ENCODE data around the gene SPNS2. TPM values are rescaled to one million over a fixed set of nuclear protein-coding genes. Genes with fewer than 3 reads are reported as not detected.
A peak's percentile ranks its signal among the peaks of the same experiment; 100 is the strongest.

SPNS2 gene
- polyA plus RNA-seq, 1 of the 3 experiments (the other 2 are of a cell fraction), result 0.08 TPM

GRCh38 chr17:4497101-4497824, 1.4 kb upstream of the SPNS2 start:
- Histone ChIP-seq H3K9me3 (no peaks in the 10 kb centered on the region), H3K9ac (no peak overlapping the region), H3K4me3 (ENCODE audit: low read depth in 2 of 2, low read length in 1 of 2) (no peak overlapping the region), H3F3A (replicated peaks; ENCODE audit: insufficient read depth) (peaks cover 5% of the 10 kb centered on the region), H3K4me2 (peak overlapping the region; percentile 60; the same call in 1 of the 2 replicates), H3K4me1 (ENCODE audit: control insufficient read depth in 1 of 2, insufficient read depth in 2 of 2, low read depth in 1 of 2, low read length in 1 of 2) (peaks cover 0 to 3% of the 10 kb centered on the region in 2 experiments; a peak in 1 of 4 replicates), H3K27me3 (ENCODE audit: insufficient read depth) (peaks cover 35% of the 10 kb centered on the region), H4K20me1 (ENCODE audit: insufficient read depth) (0 out of 2 replicates have a peak, but pooled peaks cover 7% of the 10 kb centered on the region), H3K36me3 (replicated peaks in 1 of 2; ENCODE audit: control insufficient read depth in 1 of 2, insufficient read depth in 2 of 2, low read length in 1 of 2) (no peaks in the 10 kb centered on the region), H2AFZ (ENCODE audit: low read depth) (no peak overlapping the region), H3K27ac (ENCODE audit: low read depth in 2 of 2, low read length in 1 of 2) (no peak overlapping the region), H3K9me2 (no peaks in the 10 kb centered on the region), H3K79me2 (ENCODE audit: insufficient read depth) (no peaks in the 10 kb centered on the region)
- DNase-seq, result no peak
- ChIA-PET POLR2A (no interaction called here), CTCF (interaction anchor here (0.9 to 1.3 kb wide), 2 partner anchors 9 to 76 kb away, joined by 3 to 4 read pairs; no protein-coding TSS in a partner anchor)
- TF ChIP-seq FOSL2 (IDR thresholded peaks at IDR 0.05; ENCODE audit: borderline replicate concordance, low read depth) (peak; percentile 61), RAD21 (IDR thresholded peaks at IDR 0.05; ENCODE audit: low read length) (no peak), TCF12 (IDR thresholded peaks at IDR 0.05) (peak; percentile 28; the same call in 1 of the 2 replicates), EZH2phosphoT487 (IDR thresholded peaks at IDR 0.05; ENCODE audit: borderline replicate concordance, low read depth) (no peak), TEAD4 (IDR thresholded peaks at IDR 0.05; ENCODE audit: borderline replicate concordance, insufficient read depth) (no peak), RCOR1 (IDR thresholded peaks at IDR 0.05; ENCODE audit: low read length) (no peak), SIN3A (IDR thresholded peaks at IDR 0.05; ENCODE audit: borderline replicate concordance, low read depth, low read length) (no peak)
- WGBS (ENCODE audit: low lambda C conversion rate), result 43% methylated on average over 15 of the region's 23 CpGs

- Histone ChIP-seq H3K4me2 (peak overlapping the region; percentile 47; the same call in 1 of the 2 replicates), H3K4me1 (ENCODE audit: control insufficient read depth in 1 of 2, insufficient read depth in 2 of 2, low read depth in 1 of 2, low read length in 1 of 2) (peaks cover 0 to 3% of the 10 kb centered on the region in 2 experiments; a peak in 1 of 4 replicates), H3F3A (replicated peaks; ENCODE audit: insufficient read depth) (peaks cover 5% of the 10 kb centered on the region), H3K36me3 (replicated peaks in 1 of 2; ENCODE audit: control insufficient read depth in 1 of 2, insufficient read depth in 2 of 2, low read length in 1 of 2) (no peaks in the 10 kb centered on the region), H4K20me1 (ENCODE audit: insufficient read depth) (0 out of 2 replicates have a peak, but pooled peaks cover 7% of the 10 kb centered on the region), H2AFZ (ENCODE audit: low read depth) (no peak overlapping the region), H3K79me2 (ENCODE audit: insufficient read depth) (no peaks in the 10 kb centered on the region), H3K27me3 (ENCODE audit: insufficient read depth) (peaks cover 35% of the 10 kb centered on the region), H3K4me3 (ENCODE audit: low read depth in 2 of 2, low read length in 1 of 2) (no peak overlapping the region), H3K9me2 (no peaks in the 10 kb centered on the region), H3K9ac (no peak overlapping the region), H3K9me3 (no peaks in the 10 kb centered on the region), H3K27ac (ENCODE audit: low read depth in 2 of 2, low read length in 1 of 2) (no peak overlapping the region)
- POLR2A ChIA-PET, result no interaction called here
- CTCF ChIA-PET, result interaction anchor here (0.7 to 3.3 kb wide), 5 partner anchors 12 to 79 kb away, joined by 3 to 10 read pairs (median 3); no protein-coding TSS in a partner anchor
- DNase-seq, result peak; percentile 75
- WGBS (ENCODE audit: low lambda C conversion rate), result 4% methylated on average over 27 of the region's 53 CpGs
- TF ChIP-seq GATA2 (CRISPR knock-in tag; IDR thresholded peaks at IDR 0.05) (no peak), TEAD4 (IDR thresholded peaks at IDR 0.05; ENCODE audit: borderline replicate concordance, insufficient read depth) (no peak), FOSL2 (IDR thresholded peaks at IDR 0.05; ENCODE audit: borderline replicate concordance, low read depth) (no peak), TCF12 (IDR thresholded peaks at IDR 0.05) (no peak), USF2 (IDR thresholded peaks at IDR 0.05; ENCODE audit: borderline replicate concordance, low read depth, low read length) (no peak), EZH2phosphoT487 (IDR thresholded peaks at IDR 0.05; ENCODE audit: borderline replicate concordance, low read depth) (no peak), POLR2AphosphoS5 (IDR thresholded peaks at IDR 0.05; ENCODE audit: low read depth, low read length) (no peak), USF1 (IDR thresholded peaks at IDR 0.05; ENCODE audit: borderline replicate concordance, low read depth) (no peak), MXI1 (IDR thresholded peaks at IDR 0.05; ENCODE audit: low read depth, low read length) (no peak), RFX5 (IDR thresholded peaks at IDR 0.05; ENCODE audit: low read length) (no peak), MAX (IDR thresholded peaks at IDR 0.05; ENCODE audit: low read depth) (no peak), EP300 (IDR thresholded peaks at IDR 0.05; ENCODE audit: borderline replicate concordance in 1 of 2, low read depth in 1 of 2, low read length in 1 of 2) (no peak), FOXM1 (IDR thresholded peaks at IDR 0.05; ENCODE audit: low read depth) (no peak), ZBTB33 (IDR thresholded peaks at IDR 0.05; ENCODE audit: borderline replicate concordance, low read depth) (no peak), FOXJ3 (CRISPR knock-in tag; IDR thresholded peaks at IDR 0.05) (no peak), JUND (IDR thresholded peaks at IDR 0.05) (no peak)
- TF ChIP-seq, protein P1, sequence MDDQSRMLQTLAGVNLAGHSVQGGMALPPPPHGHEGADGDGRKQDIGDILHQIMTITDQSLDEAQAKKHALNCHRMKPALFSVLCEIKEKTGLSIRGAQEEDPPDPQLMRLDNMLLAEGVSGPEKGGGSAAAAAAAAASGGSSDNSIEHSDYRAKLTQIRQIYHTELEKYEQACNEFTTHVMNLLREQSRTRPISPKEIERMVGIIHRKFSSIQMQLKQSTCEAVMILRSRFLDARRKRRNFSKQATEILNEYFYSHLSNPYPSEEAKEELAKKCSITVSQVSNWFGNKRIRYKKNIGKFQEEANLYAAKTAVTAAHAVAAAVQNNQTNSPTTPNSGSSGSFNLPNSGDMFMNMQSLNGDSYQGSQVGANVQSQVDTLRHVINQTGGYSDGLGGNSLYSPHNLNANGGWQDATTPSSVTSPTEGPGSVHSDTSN (IDR thresholded peaks at IDR 0.05), result no peak
Measured at GRCh38 chr17:4499431-4500190, 930 bp downstream of the SPNS2 start.

Measured in SK-N-SH (cell line).